Mucosa of descending colon (tissue), 3 donors: ENCODE data around the gene ZNHIT1. TPM values are rescaled to one million over a fixed set of nuclear protein-coding genes. Genes with fewer than 3 reads are reported as not detected.

Experiments used
- ATAC-seq: fragments of 200-7000 bp; cut with Tn5 transposase; one replicate; pipeline ENCODE4 v1.9.1; 2020; ENCODE audit warnings: mild to moderate bottlenecking, moderate library complexity
- DNase-seq, 3 donors: peaks; one replicate each; pipeline ENCODE4 v3.0.0-alpha.2; 2020
- H3K36me3 ChIP-seq: fragments of 200-600 bp; one replicate; pipeline ENCODE4 v1.8.0; 2021; ENCODE audit warnings: low read depth, mild to moderate bottlenecking
- H3K4me1 ChIP-seq: fragments of 200-600 bp; one replicate; pipeline ENCODE4 v1.8.0; 2021; ENCODE audit warnings: low read depth, mild to moderate bottlenecking
- H3K4me3 ChIP-seq: fragments of 200-600 bp; one replicate; pipeline ENCODE4 v1.8.0; 2021; ENCODE audit warnings: mild to moderate bottlenecking
- H3K9me3 ChIP-seq: fragments of 200-600 bp; one replicate; pipeline ENCODE4 v1.8.0; 2021; ENCODE audit warnings: mild to moderate bottlenecking
- CTCF ChIP-seq: fragments of 200-600 bp; IDR thresholded peaks from one replicate; pipeline ENCODE4 v1.8.0; 2022; ENCODE audit warnings: antibody characterized with exemption, mild to moderate bottlenecking
- intact Hi-C, 2 donors: fragments of 100-400 bp; cut with DNase I in 1 of 2; cut with micrococcal nuclease in 1 of 2; formaldehyde crosslinking; loops; one replicate each; pipeline versions ENCODE4 v1.11.0 to v1.11.1; 2022; cut with DNase I, micrococcal nuclease
- total RNA-seq, 3 donors: library from RNA; stranded (reverse); fragmentation: NEBNext Ultra II Directional in 2 of 3; extraction: Animal tissue kit (Norgen Biotek cat#: 25700) in 2 of 3; gene quantifications; one replicate each; pipeline versions ENCODE4 v1.2.1 to v1.2.4, GENCODE V29; 2021 to 2023
- donor health status: DM: no; HTN: no; CAD: no; lungs with moderate emphysema.
- donor health status: DM: no; HTN: no; CAD: no.
- donor health status: DM: no; HTN: yes; CAD: no.

ZNHIT1 gene
- total RNA-seq, 3 donors from 2014 or later: 58.7 to 97.0 (median 79.0) TPM

- peak; percentile 66 for ATAC-seq
- intact Hi-C loops: no loop called here
- Histone ChIP-seq H3K4me3 (no peak within 1 kb of the TSS), H3K36me3 (no peaks in the 10 kb centered on the region), H3K4me1 (peaks cover 22% of the 10 kb centered on the region), H3K9me3 (no peaks in the 10 kb centered on the region)
- no peak for TF ChIP-seq CTCF
- peak; percentile 84 to 89 (median 88) for DNase-seq
Measured at GRCh38 chr7:101237206-101238067, 19.5 kb downstream of the ZNHIT1 start, which contains the start of gene CLDN15. TSS of gene CLDN15 (minus strand) at chr7:101237802. CDS start at chr7:101237581, 221 bp downstream.

GRCh38 chr7:101238226-101239182 lies 20.5 kb downstream of the ZNHIT1 start:
- DNase-seq (no peak), ATAC-seq (no peak)
- Histone ChIP-seq H3K4me1 (peaks cover 20% of the 10 kb centered on the region), H3K4me3 (no peak overlapping the region), H3K9me3 (no peaks in the 10 kb centered on the region), H3K36me3 (no peaks in the 10 kb centered on the region)
- TF ChIP-seq CTCF: no peak
- intact Hi-C loops: no loop called here

- TF ChIP-seq CTCF: no peak
Measured at GRCh38 chr7:101239191-101239950, 21.4 kb downstream of the ZNHIT1 start.

GRCh38 chr7:101239951-101240220 lies 21.9 kb downstream of the ZNHIT1 start:
- H3K4me3 ChIP-seq: no peak overlapping the region
- H3K9me3 ChIP-seq: no peaks in the 10 kb centered on the region
- ATAC-seq (no peak), DNase-seq (no peak)
- H3K36me3 ChIP-seq: no peaks in the 10 kb centered on the region
- intact Hi-C loops: no loop called here
- peaks cover 25% of the 10 kb centered on the region for H3K4me1 ChIP-seq
- TF ChIP-seq CTCF: no peak

More at GRCh38 chr7:101239191-101239950, 21.4 kb downstream of the ZNHIT1 start:
- no peaks in the 10 kb centered on the region for H3K36me3 ChIP-seq
- ATAC-seq: no peak
- H3K4me3 ChIP-seq: no peak overlapping the region
- H3K9me3 ChIP-seq: no peaks in the 10 kb centered on the region
- H3K4me1 ChIP-seq: peaks cover 25% of the 10 kb centered on the region
- DNase-seq: no peak
- intact Hi-C loops: no loop called here
